Measurements from ENCODE around the gene POU2AF3. TPM values are rescaled to one million over a fixed set of nuclear protein-coding genes. Genes with fewer than 3 reads are reported as not detected.

The POU2AF3 gene
- total RNA-seq, 6 experiments from 2014 or later, result 0.39 to 0.86 (median 0.52) TPM

DNA sequence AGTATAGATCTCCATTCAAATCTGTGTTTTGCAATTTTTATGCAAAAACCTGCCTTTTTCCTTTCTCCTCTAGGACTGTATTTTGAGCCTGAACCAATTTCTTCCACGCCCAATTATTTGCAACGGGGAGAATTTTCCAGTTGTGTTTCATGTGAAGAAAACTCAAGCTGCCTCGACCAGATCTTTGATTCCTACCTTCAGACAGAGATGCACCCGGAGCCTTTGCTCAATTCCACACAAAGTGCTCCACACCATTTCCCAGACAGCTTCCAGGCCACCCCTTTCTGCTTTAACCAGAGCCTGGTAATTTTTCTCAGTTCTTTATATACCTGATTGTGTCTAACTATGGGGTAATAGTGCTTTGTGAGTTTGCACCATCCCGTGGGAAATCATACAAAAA, 8.0 kb downstream of the POU2AF3 start:
- ATAC-seq, result no peak
- intact Hi-C loops (cut with DNase I), result no loop called here
- Histone ChIP-seq H3K27me3 (no peaks in the 10 kb centered on the region), H3K36me3 (no peaks in the 10 kb centered on the region), H3K9me3 (no peaks in the 10 kb centered on the region), H3K4me3 (no peak overlapping the region), H3K4me1 (peaks cover 0 to 38% (median 17%) of the 10 kb centered on the region in 4 donors), H3K27ac (no peak overlapping the region)
- TF ChIP-seq POLR2A (IDR thresholded peaks at IDR 0.05), result no peak
- TF ChIP-seq, protein P1, sequence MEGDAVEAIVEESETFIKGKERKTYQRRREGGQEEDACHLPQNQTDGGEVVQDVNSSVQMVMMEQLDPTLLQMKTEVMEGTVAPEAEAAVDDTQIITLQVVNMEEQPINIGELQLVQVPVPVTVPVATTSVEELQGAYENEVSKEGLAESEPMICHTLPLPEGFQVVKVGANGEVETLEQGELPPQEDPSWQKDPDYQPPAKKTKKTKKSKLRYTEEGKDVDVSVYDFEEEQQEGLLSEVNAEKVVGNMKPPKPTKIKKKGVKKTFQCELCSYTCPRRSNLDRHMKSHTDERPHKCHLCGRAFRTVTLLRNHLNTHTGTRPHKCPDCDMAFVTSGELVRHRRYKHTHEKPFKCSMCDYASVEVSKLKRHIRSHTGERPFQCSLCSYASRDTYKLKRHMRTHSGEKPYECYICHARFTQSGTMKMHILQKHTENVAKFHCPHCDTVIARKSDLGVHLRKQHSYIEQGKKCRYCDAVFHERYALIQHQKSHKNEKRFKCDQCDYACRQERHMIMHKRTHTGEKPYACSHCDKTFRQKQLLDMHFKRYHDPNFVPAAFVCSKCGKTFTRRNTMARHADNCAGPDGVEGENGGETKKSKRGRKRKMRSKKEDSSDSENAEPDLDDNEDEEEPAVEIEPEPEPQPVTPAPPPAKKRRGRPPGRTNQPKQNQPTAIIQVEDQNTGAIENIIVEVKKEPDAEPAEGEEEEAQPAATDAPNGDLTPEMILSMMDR (IDR thresholded peaks at IDR 0.05), result no peak
- no peak for DNase-seq
- 95% methylated on average over 5 of the region's 5 CpGs for WGBS (ENCODE audit: insufficient coverage, low coverage, low lambda C conversion rate, missing lambda C conversion rate)

DNA sequence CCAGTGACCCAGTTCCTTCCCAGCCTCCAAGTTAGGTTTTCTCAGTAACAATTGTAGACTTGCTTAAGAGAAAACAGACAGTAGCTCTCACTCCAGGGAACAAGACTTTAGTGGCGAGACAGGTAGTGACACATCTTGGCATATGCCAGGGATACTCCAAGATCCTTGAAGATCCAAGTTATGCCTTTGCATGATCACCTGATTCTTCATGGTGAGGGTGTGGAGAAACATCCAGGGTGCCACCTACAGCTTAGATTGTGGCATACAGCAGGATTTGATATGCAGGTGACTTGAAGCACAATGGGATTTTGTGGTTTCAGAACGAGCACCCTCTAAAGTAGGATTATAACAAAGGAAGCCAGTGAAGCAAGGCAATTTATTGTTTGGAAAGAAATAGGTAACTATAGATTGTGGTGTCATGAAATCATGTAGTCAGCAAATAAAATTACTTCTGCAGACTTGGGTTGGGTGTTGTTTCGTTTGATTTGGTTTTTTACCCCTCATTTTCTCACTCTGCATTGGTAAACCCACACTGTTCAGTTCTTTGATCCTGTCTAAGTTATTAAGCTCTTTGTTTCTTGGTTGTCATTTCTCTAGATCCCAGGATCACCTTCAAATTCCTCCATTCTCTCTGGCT, 9.2 kb downstream of the POU2AF3 start:
- no peak overlapping the region for H3K27ac ChIP-seq
- H3K4me1 ChIP-seq, result peaks cover 0 to 26% (median 9%) of the 10 kb centered on the region in 4 donors
- no peak for ATAC-seq
- DNase-seq, result no peak
- no peaks in the 10 kb centered on the region for H3K9me3 ChIP-seq
- H3K4me3 ChIP-seq, result no peak overlapping the region
- no peaks in the 10 kb centered on the region for H3K27me3 ChIP-seq
- TF ChIP-seq POLR2A (IDR thresholded peaks at IDR 0.05), result no peak
- TF ChIP-seq, protein P1 (IDR thresholded peaks at IDR 0.05), result no peak
- WGBS (ENCODE audit: insufficient coverage, low coverage, low lambda C conversion rate, missing lambda C conversion rate), result 81% methylated on average over 3 of the region's 3 CpGs
- H3K36me3 ChIP-seq, result no peaks in the 10 kb centered on the region
- intact Hi-C loops (cut with DNase I), result no loop called here

DNA sequence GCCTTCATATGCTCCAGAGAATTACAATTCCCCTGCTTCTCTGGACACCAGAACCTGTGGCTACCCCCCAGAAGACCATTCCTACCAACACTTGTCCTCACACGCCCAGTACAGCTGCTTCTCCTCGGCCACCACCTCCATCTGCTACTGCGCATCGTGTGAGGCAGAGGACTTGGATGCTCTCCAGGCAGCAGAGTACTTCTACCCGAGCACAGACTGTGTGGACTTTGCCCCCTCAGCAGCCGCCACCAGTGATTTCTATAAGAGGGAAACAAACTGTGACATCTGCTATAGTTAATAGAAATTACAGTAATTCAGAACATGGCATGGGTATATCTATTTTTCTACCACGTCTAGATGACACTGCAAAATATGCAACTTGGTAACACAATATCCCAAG, 9.8 kb downstream of the POU2AF3 start:
- intact Hi-C loops (cut with DNase I), result no loop called here
- DNase-seq, result peak; percentile 83 to 89 (median 87)
- 32% methylated on average over 7 of the region's 7 CpGs for WGBS (ENCODE audit: insufficient coverage, low coverage, low lambda C conversion rate, missing lambda C conversion rate)

DNA sequence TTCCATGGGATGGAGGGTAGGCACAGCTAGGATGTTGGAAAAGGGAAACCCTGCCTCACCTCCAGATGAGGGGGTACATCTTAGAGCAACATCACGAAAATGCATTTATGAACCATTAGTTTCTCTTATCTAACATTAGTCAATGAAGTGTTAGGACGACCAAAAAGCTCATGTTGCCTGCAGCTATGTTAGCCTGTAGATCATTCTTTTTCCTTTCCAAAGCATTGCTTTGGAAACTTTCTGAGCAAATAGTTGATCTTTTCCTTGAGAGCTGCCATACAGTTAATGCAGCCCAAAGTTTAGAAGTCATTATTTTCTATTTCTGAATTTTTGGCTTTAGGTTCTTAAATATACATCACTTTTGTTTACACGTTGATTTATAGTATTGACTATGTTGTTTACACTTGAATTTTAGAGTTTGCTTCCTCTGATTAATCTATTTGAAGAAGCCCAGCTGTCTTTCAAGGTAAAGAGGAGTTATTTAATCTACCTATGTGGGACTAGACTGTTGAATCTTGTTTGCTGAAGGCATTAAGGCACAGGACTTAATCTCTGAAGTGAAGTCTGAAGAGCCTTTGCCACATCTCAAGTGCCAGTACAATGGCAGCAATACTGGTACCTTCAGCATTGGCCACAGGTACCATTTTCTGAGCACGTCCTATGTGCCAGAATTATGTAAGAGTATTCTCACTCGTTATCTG, 11.0 kb downstream of the POU2AF3 start:
- DNase-seq, result no peak
- ATAC-seq, result no peak
- TF ChIP-seq, protein P1 (IDR thresholded peaks at IDR 0.05), result no peak
- no peak for TF ChIP-seq POLR2A (IDR thresholded peaks at IDR 0.05)
- Histone ChIP-seq H3K4me1 (peaks cover 0 to 10% (median 2%) of the 10 kb centered on the region in 4 donors), H3K36me3 (no peaks in the 10 kb centered on the region), H3K4me3 (no peak overlapping the region), H3K27me3 (no peaks in the 10 kb centered on the region), H3K27ac (no peak overlapping the region), H3K9me3 (no peaks in the 10 kb centered on the region)
- 84% methylated on average over 4 of the region's 5 CpGs for WGBS (ENCODE audit: insufficient coverage, low coverage, low lambda C conversion rate, missing lambda C conversion rate)
- intact Hi-C loops (cut with DNase I), result no loop called here

More for the DNA sequence above, 9.8 kb downstream of the POU2AF3 start:
- H3K4me1 ChIP-seq, result peaks cover 0 to 20% (median 6%) of the 10 kb centered on the region in 4 donors
- H3K27me3 ChIP-seq, result no peaks in the 10 kb centered on the region
- no peak for TF ChIP-seq POLR2A (IDR thresholded peaks at IDR 0.05)
- H3K4me3 ChIP-seq, result no peak overlapping the region
- H3K9me3 ChIP-seq, result no peaks in the 10 kb centered on the region
- ATAC-seq, result peak; percentile 85 to 93 (median 90)
- H3K27ac ChIP-seq, result no peak overlapping the region
- no peaks in the 10 kb centered on the region for H3K36me3 ChIP-seq

DNA sequence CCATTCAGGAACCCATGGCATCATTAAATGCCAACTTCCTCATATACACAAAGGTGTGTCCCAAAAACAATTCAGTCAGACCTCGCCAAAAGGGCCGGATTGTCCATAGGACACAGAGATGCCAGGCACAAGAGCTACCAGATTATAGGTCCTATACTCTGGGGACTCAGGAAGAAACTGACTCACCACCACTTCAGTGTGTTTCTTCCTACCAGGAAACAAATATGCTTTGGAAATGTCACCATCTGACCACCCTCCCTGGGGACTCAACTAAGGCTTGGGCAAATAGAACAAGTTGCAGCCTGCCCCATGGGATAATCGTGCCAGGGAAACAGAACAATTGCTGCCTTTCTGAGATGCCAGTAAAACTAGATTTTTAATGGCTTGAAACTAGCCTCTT, 11.7 kb downstream of the POU2AF3 start:
- intact Hi-C loops (cut with DNase I), result no loop called here
- WGBS (ENCODE audit: insufficient coverage, low coverage, low lambda C conversion rate, missing lambda C conversion rate), result 17% methylated on average over 1 of the region's 3 CpGs
- Histone ChIP-seq H3K4me1 (peaks cover 0 to 10% (median 2%) of the 10 kb centered on the region in 4 donors), H3K27ac (no peak overlapping the region), H3K9me3 (no peaks in the 10 kb centered on the region), H3K27me3 (no peaks in the 10 kb centered on the region), H3K4me3 (no peak overlapping the region), H3K36me3 (no peaks in the 10 kb centered on the region)
- ATAC-seq, result no peak
- DNase-seq, result no peak
- TF ChIP-seq, protein P1 (IDR thresholded peaks at IDR 0.05), result no peak
- no peak for TF ChIP-seq POLR2A (IDR thresholded peaks at IDR 0.05)
